Transverse colon (tissue), 4 donors: ENCODE results near the gene SPATA31C1. TPM values are rescaled to one million over a fixed set of nuclear protein-coding genes. Genes with fewer than 3 reads are reported as not detected.

Experiments used
- DNase-seq: peaks from one replicate; pipeline ENCODE4 v3.0.0-alpha.2; 2019
- H3K27ac ChIP-seq, 4 donors: fragments of 200-600 bp; sonication (generic); 2 replicates each; pipeline ENCODE4 v1.5.1; 2016 to 2018; ENCODE audit warnings: inconsistent platforms in 4 of 4
- H3K27me3 ChIP-seq: fragments of 200-600 bp; sonication (generic); 2 replicates; pipeline ENCODE4 v1.5.1; 2017; ENCODE audit warnings: inconsistent platforms
- H3K36me3 ChIP-seq, 4 donors: fragments of 200-600 bp; sonication (generic); 2 replicates each; pipeline ENCODE4 v1.5.1; 2017 to 2019; ENCODE audit warnings: inconsistent platforms in 4 of 4
- H3K4me1 ChIP-seq, 4 donors: fragments of 200-600 bp; sonication (generic); 2 replicates each; pipeline ENCODE4 v1.5.1; 2017 to 2020; ENCODE audit warnings: inconsistent platforms in 4 of 4
- H3K4me3 ChIP-seq, 4 donors: fragments of 200-600 bp; sonication (generic); 1 replicate in 1 of 4; 2 replicates in 3 of 4; pipeline versions ENCODE4 v1.5.1 to v1.6.1; 2017 to 2019; ENCODE audit warnings: inconsistent platforms in 4 of 4
- H3K9me3 ChIP-seq, 2 donors: fragments of 200-600 bp; sonication (generic); 2 replicates each; pipeline ENCODE4 v1.5.1; 2017 to 2019; ENCODE audit warnings: inconsistent platforms in 2 of 2
- CTCF ChIP-seq, 5 experiments: fragments of 200-600 bp in 3 of 5; fragments of 450-650 bp in 2 of 5; sonication (generic) in 3 of 5; IDR thresholded peaks; 1 replicate in 2 of 5; 2 replicates in 3 of 5; pipeline ENCODE4 v1.5.1; 2016 to 2017; ENCODE audit warnings: antibody characterized with exemption in 5 of 5, inconsistent platforms in 3 of 5, mild to moderate bottlenecking in 2 of 5, moderate library complexity in 1 of 5
- EP300 ChIP-seq: sonication (generic); formaldehyde crosslinking; IDR thresholded peaks from one replicate; pipeline ENCODE4 v1.6.1; 2017; ENCODE audit warnings: antibody characterized with exemption, low read depth
- POLR2A ChIP-seq: fragments of 450-650 bp; IDR thresholded peaks from one replicate; pipeline ENCODE4 v1.6.1; 2016; ENCODE audit warnings: antibody characterized with exemption, mild to moderate bottlenecking, moderate library complexity
- POLR2AphosphoS5 ChIP-seq, 3 donors: sonication (generic); formaldehyde crosslinking; IDR thresholded peaks; one replicate each; pipeline ENCODE4 v1.6.1; 2016; ENCODE audit warnings: antibody characterized with exemption in 3 of 3
- WGBS, 2 donors: methylation state at CpG; one replicate each; pipeline ENCODE4 v1.1.5; 2018; ENCODE audit warnings: low coverage in 1 of 2; 5-methylcytosine and 5-hydroxymethylcytosine counted together
- in situ Hi-C, 4 donors: fragments of 200-750 bp; cut with MboI; loops; one replicate each; pipeline versions ENCODE4 v1.15.0 to v1.15.1; 2017; ENCODE audit warnings: low sequenced_read_pairs in 3 of 4, low pct_ligation_motif_present in 1 of 4, low pct_unique_long_range_greater_than_20kb in 1 of 4
- intact Hi-C: fragments of 100-400 bp; cut with DNase I; formaldehyde crosslinking; loops from one replicate; pipeline ENCODE4 v1.15.1; 2023; ENCODE audit warnings: low total_unique reads
- total RNA-seq, 4 donors: library from RNA; depleted of rRNA; stranded (reverse); fragments of >200 nt; gene quantifications; one replicate each; pipeline ENCODE4 v1.1.0, GENCODE V29; 2016

Gene SPATA31C1
- total RNA-seq, 4 donors from 2014 or later, result not detected

- intact Hi-C loops (no loop called here), in situ Hi-C loops (no loop called here)
- Histone ChIP-seq H3K27ac (no peak overlapping the region), H3K36me3 (no peaks in the 10 kb centered on the region), H3K4me1 (peaks cover 0 to under 1% (median 0%) of the 10 kb centered on the region in 4 donors), H3K27me3 (no peaks in the 10 kb centered on the region), H3K4me3 (no peak overlapping the region), H3K9me3 (no peaks in the 10 kb centered on the region)
- WGBS, 2 donors, result 84% methylated on average over 16 of the region's 17 CpGs; no CpG with 5 or more reads in 1 of the 2 donors
- no peak for DNase-seq
- no peak for TF ChIP-seq POLR2A
- no peak for TF ChIP-seq EP300
- TF ChIP-seq POLR2AphosphoS5 (IDR thresholded peaks at IDR 0.05), result no peak
- TF ChIP-seq CTCF (IDR thresholded peaks at IDR 0.05), result no peak
Measured at GRCh38 chr9:87884578-87885459, 32.9 kb upstream of the SPATA31C1 start.

GRCh38 chr9:87885484-87886189 lies 32.1 kb upstream of the SPATA31C1 start:
- intact Hi-C loops (no loop called here), in situ Hi-C loops (no loop called here)
- no peaks in the 10 kb centered on the region for H3K27me3 ChIP-seq
- H3K4me1 ChIP-seq, result no peaks in the 10 kb centered on the region
- TF ChIP-seq EP300 (no peak), POLR2AphosphoS5 (IDR thresholded peaks at IDR 0.05) (no peak), POLR2A (no peak), CTCF (IDR thresholded peaks at IDR 0.05) (no peak)
- no peak overlapping the region for H3K27ac ChIP-seq
- no peaks in the 10 kb centered on the region for H3K9me3 ChIP-seq
- H3K4me3 ChIP-seq, result no peak overlapping the region
- H3K36me3 ChIP-seq, result no peaks in the 10 kb centered on the region
- DNase-seq, result no peak
- 87% methylated on average over 13 of the region's 13 CpGs; no CpG with 5 or more reads in 1 of the 2 donors for WGBS, 2 donors

- Histone ChIP-seq H3K27me3 (no peaks in the 10 kb centered on the region), H3K36me3 (no peaks in the 10 kb centered on the region), H3K27ac (no peak overlapping the region), H3K4me3 (no peak overlapping the region), H3K4me1 (no peaks in the 10 kb centered on the region), H3K9me3 (no peaks in the 10 kb centered on the region)
- TF ChIP-seq EP300 (no peak), POLR2AphosphoS5 (IDR thresholded peaks at IDR 0.05) (no peak), POLR2A (no peak), CTCF (IDR thresholded peaks at IDR 0.05) (no peak)
- WGBS, 2 donors, result 78 to 100% methylated on average over 1 to 10 of the region's 11 CpGs
- intact Hi-C loops, result no loop called here
- DNase-seq, result no peak
- in situ Hi-C loops, result no loop called here
Measured at GRCh38 chr9:87886210-87886932, 31.4 kb upstream of the SPATA31C1 start.
